ENCODE results near the gene UBA52. TPM values are rescaled to one million over a fixed set of nuclear protein-coding genes. Genes with fewer than 3 reads are reported as not detected.
A peak's percentile ranks its signal among the peaks of the same experiment; 100 is the strongest.

The UBA52 gene
- total and polyA plus RNA-seq, 2 of the 13 experiments (the other 11 are each of a cell fraction or from before 2014, with no cell fraction given), result 959 to 1,782 TPM

DNA sequence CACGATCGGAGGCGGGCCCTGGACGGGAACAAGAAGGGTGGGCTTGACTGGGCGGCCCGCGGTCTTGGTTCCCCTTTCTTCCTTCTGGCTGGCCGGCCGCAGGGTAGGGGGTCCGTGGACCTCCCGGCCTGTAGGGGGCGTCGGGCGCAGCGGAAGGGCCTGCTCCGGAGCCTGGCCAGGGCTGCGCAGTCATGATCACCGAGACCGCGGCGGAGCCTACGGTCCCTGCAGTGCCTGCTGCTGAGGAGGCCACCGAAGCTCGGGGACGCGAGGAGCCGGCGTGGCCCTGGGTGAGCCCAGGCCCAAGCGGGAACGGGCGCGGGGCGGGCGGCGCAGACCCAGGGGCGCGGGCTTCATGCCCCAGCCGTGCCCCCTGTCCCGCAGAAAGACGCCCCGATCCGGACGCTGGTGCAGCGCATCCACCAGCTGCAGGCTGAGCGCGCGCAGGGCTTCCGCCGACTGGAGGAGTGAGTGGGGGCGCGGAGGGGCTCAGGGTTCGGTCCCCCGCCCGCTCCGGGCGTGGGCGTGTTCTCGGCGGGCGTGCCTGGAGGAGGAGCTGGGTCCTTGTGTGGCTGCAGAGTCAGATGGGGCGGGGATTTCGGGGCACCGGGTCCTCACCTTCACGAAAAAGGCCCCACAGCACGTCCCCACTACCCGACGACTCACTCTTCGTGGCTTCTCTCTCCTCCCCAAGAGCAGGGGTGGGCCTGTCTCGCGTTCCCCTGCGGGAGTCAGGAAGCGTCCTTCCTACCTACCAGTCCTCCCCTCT, 17.1 kb downstream of the UBA52 start, which contains the start of gene REX1BD (continued):
- TF ChIP-seq GTF3A (CRISPR knock-in tag; conservative IDR thresholded peaks at IDR 0.05) (no peak), YY1 (IDR thresholded peaks at IDR 0.05; ENCODE audit: insufficient read depth, insufficient replicate concordance, low read depth, low read length) (peak; percentile 21), ZFP37 (CRISPR knock-in tag; IDR thresholded peaks at IDR 0.05; ENCODE audit: borderline replicate concordance) (no peak; the same call in 1 of the 2 replicates), RAD21 (CRISPR knock-in tag; IDR thresholded peaks at IDR 0.05) (peak; percentile 72), ZNF577 (CRISPR knock-in tag; IDR thresholded peaks at IDR 0.05; ENCODE audit: borderline replicate concordance, low read depth) (0 out of 2 replicates have a peak, but pooled peaks have one; percentile 63), ELF3 (CRISPR knock-in tag; IDR thresholded peaks at IDR 0.05) (peak; percentile 44; the same call in 1 of the 2 replicates), PPARG (CRISPR knock-in tag; conservative IDR thresholded peaks at IDR 0.05) (peak; percentile 65; the same call in 1 of the 2 replicates), NR2C2 (CRISPR knock-in tag; IDR thresholded peaks at IDR 0.05; ENCODE audit: borderline replicate concordance) (no peak), SALL1 (CRISPR knock-in tag; IDR thresholded peaks at IDR 0.05) (peak; percentile 59), ZFY (CRISPR knock-in tag; IDR thresholded peaks at IDR 0.05) (peak; percentile 88), ARID2 (CRISPR knock-in tag; IDR thresholded peaks at IDR 0.05; ENCODE audit: borderline replicate concordance) (no peak), SRSF1 (optimal IDR thresholded peaks at IDR 0.05; ENCODE audit: low read depth, low read length) (peak; percentile 90), NFE2 (CRISPR knock-in tag; IDR thresholded peaks at IDR 0.05) (peak; percentile 52; the same call in 1 of the 2 replicates), ZBTB1 (CRISPR knock-in tag; IDR thresholded peaks at IDR 0.05; ENCODE audit: borderline replicate concordance) (peak; percentile 73; the same call in 1 of the 2 replicates), RFX5 (IDR thresholded peaks at IDR 0.05; ENCODE audit: low read depth, low read length) (no peak), ZNF615 (CRISPR knock-in tag; IDR thresholded peaks at IDR 0.05; ENCODE audit: borderline replicate concordance) (no peak)
- TF ChIP-seq, protein P1, sequence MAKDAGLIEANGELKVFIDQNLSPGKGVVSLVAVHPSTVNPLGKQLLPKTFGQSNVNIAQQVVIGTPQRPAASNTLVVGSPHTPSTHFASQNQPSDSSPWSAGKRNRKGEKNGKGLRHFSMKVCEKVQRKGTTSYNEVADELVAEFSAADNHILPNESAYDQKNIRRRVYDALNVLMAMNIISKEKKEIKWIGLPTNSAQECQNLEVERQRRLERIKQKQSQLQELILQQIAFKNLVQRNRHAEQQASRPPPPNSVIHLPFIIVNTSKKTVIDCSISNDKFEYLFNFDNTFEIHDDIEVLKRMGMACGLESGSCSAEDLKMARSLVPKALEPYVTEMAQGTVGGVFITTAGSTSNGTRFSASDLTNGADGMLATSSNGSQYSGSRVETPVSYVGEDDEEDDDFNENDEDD (CRISPR knock-in tag; IDR thresholded peaks at IDR 0.05; ENCODE audit: borderline replicate concordance), result peak; percentile 58; the same call in 1 of the 2 replicates
- TF ChIP-seq, protein P2, sequence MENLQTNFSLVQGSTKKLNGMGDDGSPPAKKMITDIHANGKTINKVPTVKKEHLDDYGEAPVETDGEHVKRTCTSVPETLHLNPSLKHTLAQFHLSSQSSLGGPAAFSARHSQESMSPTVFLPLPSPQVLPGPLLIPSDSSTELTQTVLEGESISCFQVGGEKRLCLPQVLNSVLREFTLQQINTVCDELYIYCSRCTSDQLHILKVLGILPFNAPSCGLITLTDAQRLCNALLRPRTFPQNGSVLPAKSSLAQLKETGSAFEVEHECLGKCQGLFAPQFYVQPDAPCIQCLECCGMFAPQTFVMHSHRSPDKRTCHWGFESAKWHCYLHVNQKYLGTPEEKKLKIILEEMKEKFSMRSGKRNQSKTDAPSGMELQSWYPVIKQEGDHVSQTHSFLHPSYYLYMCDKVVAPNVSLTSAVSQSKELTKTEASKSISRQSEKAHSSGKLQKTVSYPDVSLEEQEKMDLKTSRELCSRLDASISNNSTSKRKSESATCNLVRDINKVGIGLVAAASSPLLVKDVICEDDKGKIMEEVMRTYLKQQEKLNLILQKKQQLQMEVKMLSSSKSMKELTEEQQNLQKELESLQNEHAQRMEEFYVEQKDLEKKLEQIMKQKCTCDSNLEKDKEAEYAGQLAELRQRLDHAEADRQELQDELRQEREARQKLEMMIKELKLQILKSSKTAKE (CRISPR knock-in tag; IDR thresholded peaks at IDR 0.05; ENCODE audit: borderline replicate concordance), result no peak
- TF ChIP-seq, protein P3, sequence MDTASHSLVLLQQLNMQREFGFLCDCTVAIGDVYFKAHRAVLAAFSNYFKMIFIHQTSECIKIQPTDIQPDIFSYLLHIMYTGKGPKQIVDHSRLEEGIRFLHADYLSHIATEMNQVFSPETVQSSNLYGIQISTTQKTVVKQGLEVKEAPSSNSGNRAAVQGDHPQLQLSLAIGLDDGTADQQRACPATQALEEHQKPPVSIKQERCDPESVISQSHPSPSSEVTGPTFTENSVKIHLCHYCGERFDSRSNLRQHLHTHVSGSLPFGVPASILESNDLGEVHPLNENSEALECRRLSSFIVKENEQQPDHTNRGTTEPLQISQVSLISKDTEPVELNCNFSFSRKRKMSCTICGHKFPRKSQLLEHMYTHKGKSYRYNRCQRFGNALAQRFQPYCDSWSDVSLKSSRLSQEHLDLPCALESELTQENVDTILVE (CRISPR knock-in tag; IDR thresholded peaks at IDR 0.05), result peak; percentile 81
- TF ChIP-seq, protein P4, sequence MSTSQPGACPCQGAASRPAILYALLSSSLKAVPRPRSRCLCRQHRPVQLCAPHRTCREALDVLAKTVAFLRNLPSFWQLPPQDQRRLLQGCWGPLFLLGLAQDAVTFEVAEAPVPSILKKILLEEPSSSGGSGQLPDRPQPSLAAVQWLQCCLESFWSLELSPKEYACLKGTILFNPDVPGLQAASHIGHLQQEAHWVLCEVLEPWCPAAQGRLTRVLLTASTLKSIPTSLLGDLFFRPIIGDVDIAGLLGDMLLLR (CRISPR knock-in tag; IDR thresholded peaks at IDR 0.05), result peak; percentile 81; the same call in 1 of the 2 replicates
- TF ChIP-seq, protein P5, sequence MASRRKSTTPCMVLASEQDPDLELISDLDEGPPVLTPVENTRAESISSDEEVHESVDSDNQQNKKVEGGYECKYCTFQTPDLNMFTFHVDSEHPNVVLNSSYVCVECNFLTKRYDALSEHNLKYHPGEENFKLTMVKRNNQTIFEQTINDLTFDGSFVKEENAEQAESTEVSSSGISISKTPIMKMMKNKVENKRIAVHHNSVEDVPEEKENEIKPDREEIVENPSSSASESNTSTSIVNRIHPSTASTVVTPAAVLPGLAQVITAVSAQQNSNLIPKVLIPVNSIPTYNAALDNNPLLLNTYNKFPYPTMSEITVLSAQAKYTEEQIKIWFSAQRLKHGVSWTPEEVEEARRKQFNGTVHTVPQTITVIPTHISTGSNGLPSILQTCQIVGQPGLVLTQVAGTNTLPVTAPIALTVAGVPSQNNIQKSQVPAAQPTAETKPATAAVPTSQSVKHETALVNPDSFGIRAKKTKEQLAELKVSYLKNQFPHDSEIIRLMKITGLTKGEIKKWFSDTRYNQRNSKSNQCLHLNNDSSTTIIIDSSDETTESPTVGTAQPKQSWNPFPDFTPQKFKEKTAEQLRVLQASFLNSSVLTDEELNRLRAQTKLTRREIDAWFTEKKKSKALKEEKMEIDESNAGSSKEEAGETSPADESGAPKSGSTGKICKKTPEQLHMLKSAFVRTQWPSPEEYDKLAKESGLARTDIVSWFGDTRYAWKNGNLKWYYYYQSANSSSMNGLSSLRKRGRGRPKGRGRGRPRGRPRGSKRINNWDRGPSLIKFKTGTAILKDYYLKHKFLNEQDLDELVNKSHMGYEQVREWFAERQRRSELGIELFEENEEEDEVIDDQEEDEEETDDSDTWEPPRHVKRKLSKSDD (CRISPR knock-in tag; IDR thresholded peaks at IDR 0.05; ENCODE audit: low read depth), result no peak
